ENCODE data around the gene HYLS1.

DNA sequence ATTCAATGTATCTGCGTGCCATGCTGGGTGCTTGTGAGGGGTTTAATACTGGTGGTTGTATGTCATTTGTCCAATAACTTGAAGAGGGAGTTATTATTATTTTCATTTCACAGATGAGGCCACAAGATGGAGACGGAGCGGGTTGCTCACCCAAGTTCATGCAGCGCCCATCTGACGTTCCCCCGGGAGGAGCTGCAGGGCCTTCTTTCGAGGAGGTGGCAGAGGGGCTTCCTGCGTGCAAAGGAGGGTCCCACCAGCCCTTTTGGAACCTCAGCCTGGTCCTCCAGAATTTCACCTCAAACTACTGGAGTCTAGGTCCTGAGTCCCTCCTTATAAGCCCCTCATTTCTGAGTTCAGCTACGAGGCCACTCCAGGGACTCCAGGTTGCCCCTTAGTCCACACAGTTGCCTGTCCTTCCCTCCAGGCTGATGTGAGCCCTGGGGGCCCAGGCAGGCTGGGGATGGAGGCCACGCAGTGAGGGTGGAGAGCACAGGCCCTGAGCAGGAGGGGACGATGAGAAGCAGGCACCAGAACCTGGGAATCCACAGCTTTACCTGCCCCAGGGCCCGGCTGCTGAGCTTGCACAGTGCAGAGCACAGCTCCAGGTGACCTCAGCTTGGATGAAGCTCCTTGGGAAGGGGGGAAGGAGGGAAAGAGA lies 55.4 kb downstream of the HYLS1 start:
- TF ChIP-seq ZNF274 (IDR thresholded peaks at IDR 0.05; ENCODE audit: low read depth, low read length) (no peak), YY1 (IDR thresholded peaks at IDR 0.05; ENCODE audit: insufficient read depth, insufficient read length) (no peak)

Data from NT2/D1 (cell line).